Cardiac muscle cell (in vitro differentiated cells and primary cell): Measurements from ENCODE around the gene LEAP2. TPM values are rescaled to one million over a fixed set of nuclear protein-coding genes. Genes with fewer than 3 reads are reported as not detected.

Source experiments
- DNase-seq, 2 donors: peaks; one replicate each; pipeline versions ENCODE4 v3.0.0 to v3.0.0-alpha.2; 2010 to 2017; ENCODE audit warnings: low read depth in 1 of 2, low spot score in 1 of 2
- H3K27ac ChIP-seq: fragments of 200-600 bp; sonication (generic); 2 replicates; pipeline ENCODE4 v1.5.1; 2016
- H3K27me3 ChIP-seq: fragments of 200-600 bp; sonication (generic); 2 replicates; pipeline ENCODE4 v1.6.0; 2016; ENCODE audit warnings: control low read depth
- H3K36me3 ChIP-seq: fragments of 200-600 bp; sonication (generic); 2 replicates; pipeline ENCODE4 v1.5.1; 2016; ENCODE audit warnings: control low read depth
- H3K4me1 ChIP-seq: fragments of 200-600 bp; sonication (generic); 2 replicates; pipeline ENCODE4 v1.8.1; 2017; ENCODE audit warnings: low read depth, mild to moderate bottlenecking, mixed run types
- H3K4me3 ChIP-seq: fragments of 200-600 bp; sonication (generic); 2 replicates; pipeline ENCODE4 v1.5.1; 2016; ENCODE audit warnings: mild to moderate bottlenecking
- H3K9me3 ChIP-seq: fragments of 200-600 bp; sonication (generic); 2 replicates; pipeline ENCODE4 v1.5.1; 2017; ENCODE audit warnings: low read depth, mild to moderate bottlenecking, control low read depth
- polyA plus RNA-seq: library from polyadenylated mRNA; unstranded; fragments of >200 nt; fragmentation: Nextera tagmentation; extraction: Ambion mirVana; gene quantifications from 2 replicates; pipeline ENCODE4 v1.2.1, GENCODE V29; 2016
- total RNA-seq: library from RNA; depleted of rRNA; stranded (reverse); fragments of >200 nt; gene quantifications from 2 replicates; pipeline ENCODE4 v1.2.3, GENCODE V29; 2016
- TF ChIP-seq, protein P1 (sequence below): IDR thresholded peaks from 2 replicates; pipeline ENCODE4 v1.5.1; 2012; ENCODE audit warnings: low read depth, mild to moderate bottlenecking, low read length

The LEAP2 gene
- total and polyA plus RNA-seq, 2 experiments from 2014 or later: 1.5 to 3.1 TPM

DNA sequence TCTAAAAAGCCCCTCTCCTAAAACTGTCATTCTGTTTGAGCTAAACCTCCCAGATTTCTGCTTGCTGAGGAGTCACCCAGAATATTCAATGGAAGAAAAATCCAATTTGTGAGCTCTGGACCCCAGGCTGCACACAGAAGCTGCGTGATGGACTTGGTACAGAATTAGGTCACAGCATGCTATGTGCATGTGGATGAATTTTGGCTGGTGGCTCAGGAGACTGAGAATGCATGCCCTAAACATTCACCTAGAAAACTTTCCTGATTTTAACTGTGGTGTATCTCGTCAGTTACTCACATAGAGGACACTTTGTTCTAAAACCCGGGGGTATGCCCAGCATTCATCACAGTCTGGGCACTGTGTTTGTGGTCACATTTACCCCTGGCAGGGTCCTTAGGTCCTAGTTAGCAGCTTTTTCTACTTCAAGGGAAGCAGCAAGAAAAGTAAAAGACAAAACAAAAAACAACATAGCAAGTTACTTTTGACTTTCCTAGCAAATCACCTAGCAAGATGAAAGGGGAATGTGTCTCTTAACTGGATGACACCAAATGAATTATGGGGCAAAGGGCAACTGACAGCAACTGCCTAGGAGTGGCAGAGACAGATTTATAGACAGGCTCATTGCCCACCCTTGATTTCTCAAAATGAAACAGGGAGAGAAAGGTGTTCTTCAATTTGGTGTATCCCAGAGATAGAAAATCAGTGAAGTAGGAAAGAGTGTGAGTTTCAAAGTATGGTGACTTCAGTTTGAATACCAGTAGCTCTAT lies 34.8 kb upstream of the LEAP2 start:
- Histone ChIP-seq H3K9me3 (no peaks in the 10 kb centered on the region), H3K27ac (no peak overlapping the region), H3K4me3 (no peak overlapping the region), H3K27me3 (no peaks in the 10 kb centered on the region), H3K4me1 (no peaks in the 10 kb centered on the region), H3K36me3 (no peaks in the 10 kb centered on the region)
- DNase-seq: no peak
- TF ChIP-seq, protein P1, sequence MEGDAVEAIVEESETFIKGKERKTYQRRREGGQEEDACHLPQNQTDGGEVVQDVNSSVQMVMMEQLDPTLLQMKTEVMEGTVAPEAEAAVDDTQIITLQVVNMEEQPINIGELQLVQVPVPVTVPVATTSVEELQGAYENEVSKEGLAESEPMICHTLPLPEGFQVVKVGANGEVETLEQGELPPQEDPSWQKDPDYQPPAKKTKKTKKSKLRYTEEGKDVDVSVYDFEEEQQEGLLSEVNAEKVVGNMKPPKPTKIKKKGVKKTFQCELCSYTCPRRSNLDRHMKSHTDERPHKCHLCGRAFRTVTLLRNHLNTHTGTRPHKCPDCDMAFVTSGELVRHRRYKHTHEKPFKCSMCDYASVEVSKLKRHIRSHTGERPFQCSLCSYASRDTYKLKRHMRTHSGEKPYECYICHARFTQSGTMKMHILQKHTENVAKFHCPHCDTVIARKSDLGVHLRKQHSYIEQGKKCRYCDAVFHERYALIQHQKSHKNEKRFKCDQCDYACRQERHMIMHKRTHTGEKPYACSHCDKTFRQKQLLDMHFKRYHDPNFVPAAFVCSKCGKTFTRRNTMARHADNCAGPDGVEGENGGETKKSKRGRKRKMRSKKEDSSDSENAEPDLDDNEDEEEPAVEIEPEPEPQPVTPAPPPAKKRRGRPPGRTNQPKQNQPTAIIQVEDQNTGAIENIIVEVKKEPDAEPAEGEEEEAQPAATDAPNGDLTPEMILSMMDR: no peak

DNA sequence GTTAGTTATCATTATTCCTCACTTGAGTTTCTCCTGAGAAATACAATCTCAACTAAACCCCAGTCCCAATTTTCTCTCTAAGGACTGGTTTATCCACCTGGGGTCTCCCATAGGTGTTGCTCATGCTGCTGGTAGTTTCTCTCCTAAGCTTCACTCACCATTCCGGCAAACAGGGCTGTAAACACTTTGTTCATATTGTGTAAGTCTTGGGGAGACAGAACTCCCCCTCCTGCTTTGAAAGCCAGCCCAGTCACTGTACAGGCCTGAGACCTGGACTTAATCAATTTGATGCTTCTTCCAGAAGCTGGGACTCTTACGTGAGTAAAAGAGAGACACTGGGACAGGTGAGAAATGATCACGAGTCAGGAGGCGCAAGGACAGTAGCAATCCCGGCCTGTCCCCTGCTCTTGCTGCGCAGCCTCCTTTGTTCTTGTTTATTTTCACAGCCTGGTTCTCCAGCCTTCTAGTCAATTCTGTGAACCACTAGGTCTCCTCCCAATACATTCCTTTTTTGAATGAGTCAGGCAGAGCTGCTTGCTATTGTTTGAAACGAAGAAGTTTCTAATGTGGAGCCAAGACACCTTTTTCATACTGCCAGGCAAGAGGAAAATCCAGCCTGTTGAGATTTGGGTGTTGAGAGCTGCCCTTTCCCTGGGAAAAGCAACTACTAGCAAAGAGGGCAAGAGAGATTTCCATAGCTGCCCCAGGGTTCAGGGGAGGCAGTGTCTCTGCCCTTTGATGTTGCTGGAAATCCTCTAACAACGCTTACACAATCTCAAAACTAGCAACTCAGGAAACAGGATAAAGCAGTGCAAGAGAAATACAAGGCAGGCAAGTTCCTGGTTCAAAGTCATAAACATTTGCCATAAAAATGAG lies 33.8 kb upstream of the LEAP2 start:
- peak overlapping the region; percentile 49 for H3K27ac ChIP-seq

DNA sequence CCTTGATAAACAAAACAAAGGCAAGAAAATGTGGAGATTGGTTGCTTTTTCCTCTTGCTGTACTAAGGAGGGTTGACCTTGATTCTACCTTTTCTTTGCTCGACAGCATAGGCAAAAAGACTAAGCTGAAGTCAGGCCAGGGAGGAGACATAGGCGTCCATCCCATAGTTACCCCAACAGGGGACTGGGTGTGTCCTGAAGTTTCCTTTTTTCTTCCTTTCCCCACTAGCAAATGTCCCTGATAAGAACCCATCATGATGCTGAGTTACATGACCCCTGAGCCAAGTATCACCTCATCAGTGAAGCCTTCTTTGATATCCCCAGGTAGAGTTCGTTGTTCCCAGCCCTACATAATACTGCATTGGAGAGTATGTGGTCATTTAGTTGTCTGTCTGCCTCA lies 33.2 kb upstream of the LEAP2 start:
- TF ChIP-seq, protein P1: no peak
- Histone ChIP-seq H3K27ac (peak overlapping the region; percentile 49), H3K9me3 (no peaks in the 10 kb centered on the region), H3K27me3 (no peaks in the 10 kb centered on the region), H3K4me1 (no peaks in the 10 kb centered on the region), H3K36me3 (no peaks in the 10 kb centered on the region), H3K4me3 (no peak overlapping the region)
- no peak for DNase-seq

More for the DNA sequence above, 33.8 kb upstream of the LEAP2 start:
- Histone ChIP-seq H3K9me3 (no peaks in the 10 kb centered on the region), H3K36me3 (no peaks in the 10 kb centered on the region), H3K27me3 (no peaks in the 10 kb centered on the region), H3K4me1 (no peaks in the 10 kb centered on the region), H3K4me3 (no peak overlapping the region)
- TF ChIP-seq, protein P1: no peak
- peak in 1 of 2 donors; percentile 76 for DNase-seq

DNA sequence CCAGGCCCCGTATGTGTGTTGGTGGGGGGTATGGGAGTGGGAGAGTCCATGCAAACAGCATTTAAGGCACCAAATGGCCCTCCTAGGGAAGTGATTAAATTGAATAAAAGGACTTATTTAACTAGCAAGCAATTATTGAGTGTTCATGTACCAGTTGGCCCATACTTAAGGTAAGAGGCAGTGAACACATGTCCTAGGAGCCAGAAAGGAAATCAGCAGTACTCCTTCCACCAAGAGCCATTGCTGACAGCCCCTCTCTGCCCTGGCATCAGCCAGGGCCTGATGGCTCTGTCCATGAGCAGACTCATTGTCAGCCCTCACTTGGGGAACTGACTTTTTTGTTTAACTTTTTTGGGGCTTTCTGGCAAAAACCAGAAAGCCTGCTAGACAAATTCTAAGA lies 32.6 kb upstream of the LEAP2 start:
- TF ChIP-seq, protein P1: no peak
- Histone ChIP-seq H3K4me3 (no peak overlapping the region), H3K4me1 (no peaks in the 10 kb centered on the region), H3K9me3 (no peaks in the 10 kb centered on the region), H3K27me3 (no peaks in the 10 kb centered on the region), H3K36me3 (no peaks in the 10 kb centered on the region), H3K27ac (no peak overlapping the region)
- DNase-seq: no peak

DNA sequence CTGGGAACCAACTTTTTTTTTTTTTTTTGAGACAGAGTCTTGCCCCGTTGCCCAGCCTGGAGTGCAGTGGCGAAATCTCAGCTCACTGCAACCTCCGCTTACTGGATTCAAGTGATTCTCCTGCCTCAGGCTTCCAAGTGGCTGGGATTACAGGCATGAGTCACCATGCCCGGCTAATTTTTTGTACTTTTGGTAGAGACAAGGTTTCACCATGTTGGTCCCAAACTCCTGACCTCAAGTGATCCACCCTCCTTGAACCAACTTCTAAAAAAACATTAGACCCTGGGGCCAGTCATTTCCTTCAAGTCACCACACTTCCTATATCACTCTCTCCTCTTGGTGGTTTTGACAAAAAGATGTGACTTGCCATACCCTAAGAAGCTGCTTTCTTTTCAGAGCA lies 32.2 kb upstream of the LEAP2 start:
- TF ChIP-seq, protein P1: no peak
- peak in 1 of 2 donors; percentile 65 for DNase-seq
- Histone ChIP-seq H3K27me3 (no peaks in the 10 kb centered on the region), H3K27ac (no peak overlapping the region), H3K36me3 (no peaks in the 10 kb centered on the region), H3K4me3 (no peak overlapping the region), H3K4me1 (no peaks in the 10 kb centered on the region), H3K9me3 (no peaks in the 10 kb centered on the region)
